K562 (cell line): ENCODE results near the gene LYPD4. TPM values are rescaled to one million over a fixed set of nuclear protein-coding genes. Genes with fewer than 3 reads are reported as not detected.

Experiments used
- ATAC-seq: fragments of 200-7000 bp; cut with Tn5 transposase; 3 replicates; pipeline ENCODE4 v1.9.1; 2020; ENCODE audit warnings: moderate library complexity
- BruUV-seq: library from RNA; stranded (reverse); fragments of 400-500 nt; replicated peaks from 2 replicates; lab custom pipeline; 2021; lab: Mats Ljungman, UMichigan
- CTCF ChIA-PET: fragments of 300-600 bp; formaldehyde crosslinking; extraction: SDS; loops from one replicate; lab custom pipeline; 2021; ENCODE audit warnings: low intra/inter-chr PET ratio; lab: Yijun Ruan, JAX
- POLR2A ChIA-PET: fragments of 300-600, 350-650 bp; sonication (Branson Sonifier 250); formaldehyde crosslinking; extraction: SDS; loops from one replicate; lab custom pipeline; 2021; ENCODE audit warnings: antibody characterized with exemption, inconsistent platforms; lab: Yijun Ruan, JAX
- DNase-seq, 4 experiments: peaks; one replicate each; pipeline versions ENCODE4 v3.0.0 to v3.0.0-alpha.2; 2011 to 2018; ENCODE audit warnings: low spot score in 3 of 4, mixed read lengths in 3 of 4; ENCODE audit errors: extremely low read depth in 1 of 4
- FAIRE-seq: peaks from 2 replicates; lab custom pipeline; 2011; peaks lifted over from hg19 to GRCh38; lab: Jason Lieb, UNC
- H2AFZ ChIP-seq: 2 replicates; pipeline ENCODE4 v1.6.0; 2011; ENCODE audit warnings: low read depth, low read length, control low read depth, inconsistent platforms
- H3K27ac ChIP-seq: fragments of 200-600 bp; 3 replicates; pipeline ENCODE4 v1.8.0; 2011; ENCODE audit warnings: low read depth, mild to moderate bottlenecking, control low read depth, inconsistent platforms, low read length, moderate library complexity, mixed read lengths; ENCODE audit errors: extremely low read depth
- H3K27me3 ChIP-seq, 2 experiments: fragments of 300-600 bp in 1 of 2; 2 replicates in 1 of 2; 3 replicates in 1 of 2; pipeline versions ENCODE4 v1.6.0 to v1.8.0; 2011; ENCODE audit warnings: inconsistent platforms in 2 of 2, low read length in 2 of 2, mild to moderate bottlenecking in 1 of 2, mixed read lengths in 1 of 2, moderate library complexity in 1 of 2; ENCODE audit not compliant: control insufficient read depth in 2 of 2, insufficient read depth in 2 of 2
- H3K36me3 ChIP-seq: fragments of 300-600 bp; 3 replicates; pipeline ENCODE4 v1.8.0; 2011; ENCODE audit warnings: mild to moderate bottlenecking, low read length, inconsistent platforms; ENCODE audit not compliant: control insufficient read depth, insufficient read depth
- H3K4me1 ChIP-seq, 2 experiments: fragments of 200-600 bp in 1 of 2; replicated peaks in 1 of 2; 2 replicates in 1 of 2; 3 replicates in 1 of 2; pipeline versions ENCODE4 v1.5.1 to v1.8.0; 2011; ENCODE audit warnings: inconsistent platforms in 2 of 2, low read length in 2 of 2, mild to moderate bottlenecking in 1 of 2, mixed read lengths in 1 of 2, moderate library complexity in 1 of 2; ENCODE audit not compliant: control insufficient read depth in 2 of 2, insufficient read depth in 2 of 2
- H3K4me2 ChIP-seq: 2 replicates; pipeline ENCODE4 v1.6.1; 2011; ENCODE audit warnings: low read length, control low read depth, inconsistent platforms, mixed read lengths; ENCODE audit not compliant: insufficient read depth
- H3K4me3 ChIP-seq: fragments of 200-600 bp; sonication (generic), shearing (Covaris generic); 2 replicates; pipeline ENCODE4 v1.5.1; 2016; ENCODE audit warnings: control low read depth, inconsistent platforms
- H3K79me2 ChIP-seq: fragments of 200-600 bp; 3 replicates; pipeline ENCODE4 v1.8.0; 2011; ENCODE audit warnings: low read length, inconsistent platforms; ENCODE audit not compliant: control insufficient read depth, insufficient read depth
- H3K9ac ChIP-seq, 2 experiments: 2 replicates each; pipeline versions ENCODE4 v1.6.0 to v1.6.1; 2011; ENCODE audit warnings: low read depth in 2 of 2, low read length in 2 of 2, control low read depth in 1 of 2, inconsistent platforms in 1 of 2, mild to moderate bottlenecking in 1 of 2, mixed read lengths in 1 of 2; ENCODE audit not compliant: insufficient read depth in 1 of 2
- H3K9me1 ChIP-seq: one replicate; pipeline ENCODE4 v1.6.0; 2011; ENCODE audit warnings: inconsistent platforms, mild to moderate bottlenecking, low read length, moderate library complexity; ENCODE audit not compliant: control insufficient read depth, insufficient read depth
- H3K9me3 ChIP-seq: replicated peaks from 2 replicates; pipeline ENCODE4 v1.5.1; 2011; ENCODE audit warnings: low read depth, low read length, inconsistent platforms; ENCODE audit not compliant: control insufficient read depth, insufficient read depth
- H4K20me1 ChIP-seq: replicated peaks from 2 replicates; pipeline ENCODE4 v1.6.1; 2011; ENCODE audit warnings: low read length, inconsistent platforms, mixed read lengths; ENCODE audit not compliant: control insufficient read depth, insufficient read depth
- GABPA ChIP-seq: fragments of 200-800 bp; sonication (Bioruptor generic); conservative IDR thresholded peaks from 2 replicates; pipeline ENCODE4 v1.6.1; 2016; ENCODE audit warnings: low read depth, missing genetic modification characterization, missing compliant biosample characterization
- ID3 ChIP-seq, 2 experiments: fragments of 250-450 bp in 1 of 2; fragments of 450-650 bp in 1 of 2; sonication (Bioruptor Pico) in 1 of 2; IDR thresholded peaks; 2 replicates each; pipeline versions ENCODE4 v1.6.1 to v1.8.0; 2016 to 2021; ENCODE audit warnings: mild to moderate bottlenecking in 2 of 2, moderate library complexity in 2 of 2, missing compliant biosample characterization in 1 of 2, missing genetic modification characterization in 1 of 2
- JUND ChIP-seq, 2 experiments: IDR thresholded peaks; 2 replicates in 1 of 2; 3 replicates in 1 of 2; pipeline ENCODE4 v1.6.1; 2011; ENCODE audit warnings: borderline replicate concordance in 2 of 2, low read depth in 2 of 2, low read length in 2 of 2, improper control_type of control experiment in 1 of 2, missing biosample characterization in 1 of 2, missing genetic modification characterization in 1 of 2, missing genetic modification reagents in 1 of 2
- KAT8 ChIP-seq: fragments of 450-650 bp; IDR thresholded peaks from 2 replicates; pipeline ENCODE4 v1.6.1; 2016; ENCODE audit warnings: low read depth, mild to moderate bottlenecking
- MAFG ChIP-seq: fragments of 450-650 bp; conservative IDR thresholded peaks from 2 replicates; pipeline ENCODE4 v1.6.1; 2016; ENCODE audit warnings: missing genetic modification characterization, missing compliant biosample characterization
- MTF1 ChIP-seq: fragments of 250-450 bp; sonication (Bioruptor Pico); IDR thresholded peaks from 2 replicates; pipeline ENCODE4 v1.9.0; 2021; ENCODE audit warnings: moderate library complexity, mild to moderate bottlenecking, inconsistent platforms, borderline replicate concordance
- NCOA1 ChIP-seq: fragments of 450-650 bp; IDR thresholded peaks from 2 replicates; pipeline ENCODE4 v1.6.1; 2016; ENCODE audit warnings: low read depth
- NR2C1 ChIP-seq, 2 experiments: fragments of 450-650 bp; IDR thresholded peaks; 2 replicates each; pipeline ENCODE4 v1.6.1; 2017; ENCODE audit warnings: mild to moderate bottlenecking in 2 of 2, antibody characterized with exemption in 1 of 2, inconsistent platforms in 1 of 2, missing compliant biosample characterization in 1 of 2, missing genetic modification characterization in 1 of 2
- SAFB2 ChIP-seq: fragments of 200-400 bp; formaldehyde crosslinking; IDR thresholded peaks from 2 replicates; pipeline ENCODE4 v1.6.1; 2018; ENCODE audit warnings: borderline replicate concordance, low read length, low read depth, moderate library complexity; ENCODE audit not compliant: severe bottlenecking
- ZBTB49 ChIP-seq: sonication (generic); formaldehyde crosslinking; IDR thresholded peaks from 2 replicates; pipeline ENCODE4 v1.8.0; 2022; ENCODE audit warnings: missing genetic modification reagents, mild to moderate bottlenecking, borderline replicate concordance
- ZFP30 ChIP-seq: fragments of 250-450 bp; sonication (Bioruptor Pico); IDR thresholded peaks from 2 replicates; pipeline ENCODE4 v1.8.0; 2022; ENCODE audit warnings: moderate library complexity, mild to moderate bottlenecking, inconsistent platforms, borderline replicate concordance
- ZNF277 ChIP-seq: fragments of 250-450 bp; sonication (Bioruptor Pico); IDR thresholded peaks from 2 replicates; pipeline ENCODE4 v1.8.0; 2022; ENCODE audit warnings: inconsistent platforms, mild to moderate bottlenecking, moderate library complexity, borderline replicate concordance
- WGBS: fragments of 100-300 bp; shearing (Covaris generic); methylation state at CpG from one replicate; pipeline ENCODE4 v1.1.6; 2016; ENCODE audit warnings: low coverage, mixed read lengths; ENCODE audit not compliant: insufficient coverage; ENCODE audit errors: missing lambda C conversion rate; 5-methylcytosine and 5-hydroxymethylcytosine counted together
- in situ Hi-C: fragments of 300-500 bp; cut with MboI; formaldehyde crosslinking; loops from 4 replicates; pipeline ENCODE4 v1.15.0; 2018; ENCODE audit warnings: inconsistent platforms, mixed read lengths
- intact Hi-C: fragments of 100-400 bp; cut with micrococcal nuclease; formaldehyde crosslinking; loops from 2 replicates; pipeline ENCODE4 v1.14.2; 2022
- polyA plus RNA-seq, 8 experiments: library from polyadenylated mRNA; depleted of rRNA in 4 of 8; stranded (reverse) in 5 of 8; unstranded in 3 of 8; fragments of >200 nt; fragmentation: Nextera tagmentation in 2 of 8; fragmentation: Illumina TruSeq in 1 of 8; extraction: Ambion mirVana in 2 of 8; extraction: Trizol in 1 of 8; gene quantifications; 2 replicates each; pipeline versions ENCODE4 v1.2.1 to v1.2.3, GENCODE V29; 2011 to 2014; ENCODE audit warnings: inconsistent platforms in 1 of 8, missing spikeins in 1 of 8
- total RNA-seq, 7 experiments: library from RNA; depleted of rRNA in 6 of 7; stranded (reverse); fragments of >200 nt in 6 of 7; fragmentation: Illumina TruSeq in 2 of 7; extraction: Trizol in 2 of 7; gene quantifications; 2 replicates each; pipeline versions ENCODE4 v1.2.1 to v1.2.3, GENCODE V29; 2011 to 2021; ENCODE audit warnings: low replicate concordance in 1 of 7

The LYPD4 gene
- total and polyA plus RNA-seq, 9 of the 15 experiments (the other 6 are each of a cell fraction or from before 2014, with no cell fraction given) = 0.11 TPM; not detected in 8

- WGBS = 0% methylated on average over 3 of the region's 3 CpGs
These were observed 32.5 kb downstream of the LYPD4 start for GRCh38 chr19:41811981-41812380.

More at GRCh38 chr19:41811981-41812380, 32.5 kb downstream of the LYPD4 start:
- Histone ChIP-seq H3K4me1 (no peaks in the 10 kb centered on the region), H3K4me2 (no peak overlapping the region), H3K27ac (no peak overlapping the region), H3K9me3 (no peaks in the 10 kb centered on the region), H3K9me1 (no peaks in the 10 kb centered on the region), H3K4me3 (no peak overlapping the region)
- no peak for FAIRE-seq
- in situ Hi-C loops (no loop called here), intact Hi-C loops (no loop called here)
- TF ChIP-seq SAFB2 (no peak), MAFG (tag) (no peak), NCOA1 (no peak), ZBTB49 (no peak), MTF1 (CRISPR knock-in tag) (no peak), ZNF277 (no peak), KAT8 (no peak), NR2C1 (IDR thresholded peaks at IDR 0.05) (no peak), NR2C1 (tag; IDR thresholded peaks at IDR 0.05) (no peak), ZFP30 (no peak), JUND (IDR thresholded peaks at IDR 0.05; ENCODE audit: borderline replicate concordance, low read depth, low read length) (no peak), JUND (tag; IDR thresholded peaks at IDR 0.05; ENCODE audit: borderline replicate concordance, low read depth, low read length) (no peak), ID3 (CRISPR knock-in tag; IDR thresholded peaks at IDR 0.05) (no peak), ID3 (tag; IDR thresholded peaks at IDR 0.05) (no peak), GABPA (tag) (no peak)
- TF ChIP-seq, all 486 proteins: peak for 0
- H3K36me3 ChIP-seq = no peaks in the 10 kb centered on the region
- CTCF ChIA-PET = no interaction called here
- no peak overlapping the region for H3K9ac ChIP-seq
- H3K79me2 ChIP-seq = no peaks in the 10 kb centered on the region
- no TSS peak for BruUV-seq
- POLR2A ChIA-PET = no interaction called here
- ATAC-seq (no peak), DNase-seq (no peak)
- peaks cover 2 to 35% of the 10 kb centered on the region in 2 experiments; a peak in 3 of 5 replicates for H3K27me3 ChIP-seq
- H4K20me1 ChIP-seq = peaks cover 3% of the 10 kb centered on the region; the same call in 1 of the 2 replicates
- no peak overlapping the region for H2AFZ ChIP-seq
